HPDE6-E6E7 (cell line): Measurements from ENCODE around the gene TRIM54.
"Not testable (repeated sequence)": the region's sequence is repeated elsewhere in the genome, so short reads cannot be mapped to it uniquely, and the experiment has no call there.

Experiments used
- DNase-seq: peaks from one replicate; pipeline ENCODE4 v3.0.0; 2011; ENCODE audit warnings: missing footprints; ENCODE audit errors: extremely low spot score

TRIM54 gene

GRCh38 chr2:27284996-27285395 is 2.8 kb downstream of the TRIM54 start:
- DNase-seq = no peak

GRCh38 chr2:27285481-27285880 is 3.3 kb downstream of the TRIM54 start:
- no peak for DNase-seq

- DNase-seq = no peak
These were observed 6.4 kb downstream of the TRIM54 start for GRCh38 chr2:27288610-27289009.

- no peak for DNase-seq
These were observed 8.3 kb downstream of the TRIM54 start for GRCh38 chr2:27290549-27290948.

GRCh38 chr2:27291865-27292264 is 9.6 kb downstream of the TRIM54 start:
- DNase-seq = no peak

GRCh38 chr2:27294928-27295327 is 12.7 kb downstream of the TRIM54 start:
- DNase-seq = no peak

GRCh38 chr2:27296481-27296880 is 14.3 kb downstream of the TRIM54 start:
- no peak for DNase-seq

- no peak for DNase-seq
These were observed 15.0 kb downstream of the TRIM54 start for GRCh38 chr2:27297195-27297594.

GRCh38 chr2:27298391-27299080 is 16.3 kb downstream of the TRIM54 start:
- DNase-seq = no peak

- not testable (repeated sequence) for DNase-seq
These were observed 18.4 kb downstream of the TRIM54 start for GRCh38 chr2:27300606-27301005.

- DNase-seq = no peak
These were observed 21.1 kb downstream of the TRIM54 start for GRCh38 chr2:27303093-27304025.

GRCh38 chr2:27304488-27305240 is 22.4 kb downstream of the TRIM54 start:
- DNase-seq = no peak

GRCh38 chr2:27305516-27305915 is 23.3 kb downstream of the TRIM54 start:
- no peak for DNase-seq

GRCh38 chr2:27306136-27306535 is 23.9 kb downstream of the TRIM54 start:
- no peak for DNase-seq

GRCh38 chr2:27306573-27307286 is 24.5 kb downstream of the TRIM54 start:
- no peak for DNase-seq

GRCh38 chr2:27307287-27307544 is 25.0 kb downstream of the TRIM54 start:
- DNase-seq = no peak

GRCh38 chr2:27307545-27308358 is 25.5 kb downstream of the TRIM54 start:
- DNase-seq = no peak

- DNase-seq = no peak
These were observed 26.2 kb downstream of the TRIM54 start, which contains the start of gene UCN for GRCh38 chr2:27308359-27308881. TSS of gene UCN (minus strand) at chr2:27308445. CDS start at chr2:27307895, 550 bp downstream.

GRCh38 chr2:27309651-27310050 is 27.4 kb downstream of the TRIM54 start:
- no peak for DNase-seq

- no peak for DNase-seq
These were observed 29.9 kb downstream of the TRIM54 start for GRCh38 chr2:27312152-27312551.
